GM15510 (cell line): Measurements from ENCODE around the gene DCUN1D4.

Experiments
- POLR2A ChIP-seq: IDR thresholded peaks from 3 replicates; pipeline ENCODE4 v1.6.1; 2011; ENCODE audit warnings: borderline replicate concordance; ENCODE audit not compliant: insufficient read length; ENCODE audit errors: extremely low read depth

DCUN1D4 gene

DNA sequence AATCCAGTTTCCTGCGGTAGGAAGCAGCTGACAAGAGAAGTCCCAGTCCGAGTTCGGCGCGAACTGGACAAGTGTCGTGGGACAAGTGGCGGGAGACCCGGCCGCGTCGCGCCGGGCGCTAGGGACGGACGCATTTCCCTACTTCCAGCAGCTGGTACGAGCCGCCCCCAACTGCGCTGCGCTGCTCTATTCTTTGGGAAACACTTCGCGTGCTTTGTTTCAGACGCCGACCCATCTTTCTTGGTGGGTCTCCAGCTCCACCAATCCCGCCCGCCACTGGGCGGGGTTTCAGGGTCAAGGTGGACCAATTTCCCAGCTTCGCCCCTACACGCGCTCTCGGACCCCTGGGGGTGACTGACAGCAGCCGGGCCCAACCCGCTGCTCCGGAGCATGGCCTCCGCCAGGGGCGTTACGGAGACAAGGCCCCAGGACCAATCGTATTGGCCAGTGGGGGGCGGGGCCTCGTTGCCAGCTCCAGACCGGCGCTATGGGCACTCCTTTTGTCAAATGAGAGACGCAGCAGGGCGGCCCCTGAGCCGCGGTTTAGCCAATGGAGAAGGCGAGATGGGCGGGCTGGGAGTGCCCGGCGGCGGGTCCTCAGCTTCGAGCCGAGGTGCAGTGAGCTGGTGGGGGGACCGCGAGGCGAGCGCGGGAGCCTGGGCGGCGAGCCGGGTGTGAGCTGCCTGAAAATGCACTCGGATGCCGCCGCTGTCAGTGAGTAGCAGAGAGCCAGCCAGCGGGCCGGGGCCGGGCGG, at the start of gene DCUN1D4:
Gene DCUN1D4 (plus strand): TSS at position 600 of the 755 bp plus-strand sequence. CDS start 90 bp downstream, at position 690.
- TF ChIP-seq POLR2A: peak; percentile 70

DNA sequence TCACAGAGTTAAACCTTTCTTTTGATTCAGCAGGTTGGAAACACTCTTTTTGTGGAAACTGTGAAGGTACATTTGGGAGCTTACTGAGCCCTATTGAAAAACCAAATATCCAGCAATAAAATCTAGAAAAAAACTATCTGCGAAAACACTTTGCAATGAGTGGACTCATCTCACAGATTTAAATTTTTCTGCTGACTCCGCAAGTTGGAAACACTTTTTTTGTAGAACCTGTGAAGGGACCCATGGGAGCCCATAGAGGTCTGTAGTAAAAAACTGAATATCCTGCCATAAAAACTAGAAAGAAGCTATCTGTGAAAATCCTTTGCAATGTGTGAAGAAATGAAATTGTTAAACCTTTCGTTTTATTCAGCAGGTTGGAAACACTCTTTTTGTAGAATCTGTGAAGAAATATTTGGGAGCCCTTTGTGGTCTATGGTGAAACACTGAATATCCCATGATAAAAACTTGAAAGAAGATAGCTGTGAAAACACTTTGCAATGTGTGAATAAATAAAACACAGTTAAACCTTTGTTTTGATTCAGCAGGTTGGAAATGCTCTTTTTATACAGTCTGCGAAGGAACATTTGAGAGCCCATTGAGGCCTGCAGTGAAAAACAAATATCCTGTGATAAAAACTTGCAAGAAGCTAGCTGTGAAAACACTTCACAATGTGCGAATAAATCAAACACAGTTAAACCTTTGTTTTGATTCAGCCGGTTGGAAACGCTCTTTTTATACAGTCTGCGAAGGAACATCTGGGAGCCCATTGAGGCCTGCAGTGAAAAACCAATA, 22.3 kb upstream of the DCUN1D4 start:
- TF ChIP-seq POLR2A: no peak

DNA sequence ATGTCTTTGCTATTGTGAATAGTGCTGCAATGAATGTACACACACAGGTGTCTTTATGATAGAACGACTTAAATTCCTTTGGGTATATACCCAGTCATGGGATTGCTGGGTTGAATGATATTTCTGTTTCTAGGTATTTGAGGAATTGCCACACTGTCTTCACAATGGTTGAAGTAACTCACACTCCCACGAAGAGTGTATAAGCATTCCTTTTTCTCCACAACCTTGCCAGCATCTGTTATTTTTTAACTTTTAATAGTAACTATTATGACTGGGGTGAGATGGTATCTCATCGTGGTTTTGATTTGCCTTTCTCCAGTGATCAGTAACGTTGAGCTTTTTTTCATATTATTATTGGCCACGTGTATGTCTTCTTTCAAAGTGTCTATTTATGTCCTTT, 17.6 kb upstream of the DCUN1D4 start:
- TF ChIP-seq POLR2A: no peak

DNA sequence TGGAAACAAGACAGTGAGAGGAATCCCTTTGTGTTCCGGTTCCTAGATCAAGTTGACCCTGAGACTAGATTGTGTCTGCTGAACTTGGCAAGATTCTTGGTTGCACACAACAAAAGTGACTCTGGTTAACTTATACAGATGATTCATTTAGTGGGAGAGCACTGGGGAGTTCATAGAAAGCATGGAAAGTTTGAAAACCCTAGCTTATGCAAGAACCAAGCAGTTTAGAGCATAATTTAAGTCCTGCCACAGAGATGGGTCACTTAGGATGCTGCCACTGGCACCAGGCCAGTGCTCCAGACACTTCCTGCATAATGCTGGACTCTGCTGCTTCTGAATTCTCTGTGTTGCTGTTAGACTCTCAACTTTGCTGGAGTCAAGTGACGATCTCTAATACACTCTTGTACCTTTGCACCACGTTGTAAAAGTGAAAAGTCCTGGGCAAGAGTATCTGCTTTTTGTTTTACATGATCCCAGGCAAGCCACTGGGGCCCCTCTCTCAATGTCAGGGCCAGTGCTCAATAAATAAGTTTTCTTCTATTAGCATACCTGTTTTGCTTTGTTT, 12.7 kb upstream of the DCUN1D4 start:
- no peak for TF ChIP-seq POLR2A

DNA sequence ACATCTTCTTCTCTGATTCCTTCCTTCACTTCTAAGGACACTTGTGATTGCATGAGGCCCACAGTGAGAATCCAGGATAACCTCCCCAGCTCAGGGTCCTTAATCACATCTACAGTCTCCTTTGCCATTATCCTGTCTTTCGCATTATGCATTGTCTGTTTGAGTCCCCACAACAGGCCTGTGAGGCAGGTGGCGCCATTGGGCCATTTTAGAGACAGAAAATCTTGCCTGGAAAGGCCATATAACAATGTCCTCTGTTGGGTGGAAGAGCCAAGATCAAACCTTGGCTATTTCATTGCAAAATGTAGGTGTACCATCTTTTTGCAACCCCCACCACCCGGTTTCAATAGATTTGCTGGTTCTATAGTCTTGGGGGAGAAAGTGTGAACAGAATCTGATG, 11.8 kb upstream of the DCUN1D4 start:
- TF ChIP-seq POLR2A: no peak

DNA sequence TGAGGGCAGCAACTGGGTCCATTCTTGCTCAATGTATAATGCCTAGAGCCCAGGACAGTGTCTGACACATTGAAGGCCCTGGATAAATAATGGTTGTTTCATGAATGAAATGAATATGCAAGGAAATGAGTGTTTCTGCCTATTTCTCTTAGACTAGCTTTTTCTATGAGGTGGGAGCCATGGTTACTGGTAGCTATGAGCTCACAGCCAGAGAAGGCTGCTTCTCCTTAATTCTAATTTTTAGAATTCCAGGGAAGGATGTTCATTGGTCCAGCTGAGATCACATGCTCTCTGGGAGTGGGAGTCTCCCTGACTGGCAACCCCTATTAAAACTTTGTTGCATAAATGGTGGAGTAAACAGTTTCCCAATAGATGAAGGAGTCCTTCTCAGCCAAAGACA, 9.7 kb upstream of the DCUN1D4 start:
- TF ChIP-seq POLR2A: no peak

DNA sequence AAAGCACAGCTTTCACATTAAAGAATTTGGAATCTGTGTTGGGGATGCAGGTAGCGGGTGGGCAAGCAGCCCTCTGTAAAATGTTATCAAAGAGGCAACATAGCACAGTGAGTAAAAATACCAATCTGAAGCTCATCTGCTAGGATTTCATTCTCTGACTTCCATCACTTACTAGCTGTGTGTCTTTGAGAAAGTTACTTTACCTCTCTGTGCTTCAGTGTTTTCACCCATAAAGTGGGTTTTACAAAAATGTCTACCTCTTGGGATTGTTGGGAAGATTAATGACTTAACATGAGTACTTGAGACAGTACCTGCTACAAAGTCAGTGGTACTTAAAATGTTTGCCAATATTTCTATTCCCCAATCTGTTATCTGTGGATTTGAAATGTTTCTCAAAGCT, 7.9 kb upstream of the DCUN1D4 start:
- TF ChIP-seq POLR2A: no peak

DNA sequence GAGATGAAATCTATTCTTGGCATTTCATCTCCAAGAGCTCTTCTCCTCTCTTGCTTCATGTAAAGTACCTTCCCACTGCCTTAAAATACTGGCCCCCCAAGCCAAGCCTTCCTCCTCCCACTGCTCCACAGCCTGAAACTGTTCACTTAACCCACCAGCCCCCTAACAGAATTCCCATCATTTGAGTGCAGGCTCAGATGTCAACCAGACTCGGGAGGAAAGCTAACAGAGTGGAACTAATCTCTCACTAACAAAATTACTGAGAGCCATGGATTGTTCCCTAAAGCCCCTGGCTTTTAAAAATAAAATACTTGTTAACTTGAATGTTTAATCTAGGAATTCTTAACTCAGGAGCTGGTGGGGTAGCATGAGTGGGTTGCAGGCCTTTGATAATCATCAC, 7.1 kb upstream of the DCUN1D4 start:
- no peak for TF ChIP-seq POLR2A

DNA sequence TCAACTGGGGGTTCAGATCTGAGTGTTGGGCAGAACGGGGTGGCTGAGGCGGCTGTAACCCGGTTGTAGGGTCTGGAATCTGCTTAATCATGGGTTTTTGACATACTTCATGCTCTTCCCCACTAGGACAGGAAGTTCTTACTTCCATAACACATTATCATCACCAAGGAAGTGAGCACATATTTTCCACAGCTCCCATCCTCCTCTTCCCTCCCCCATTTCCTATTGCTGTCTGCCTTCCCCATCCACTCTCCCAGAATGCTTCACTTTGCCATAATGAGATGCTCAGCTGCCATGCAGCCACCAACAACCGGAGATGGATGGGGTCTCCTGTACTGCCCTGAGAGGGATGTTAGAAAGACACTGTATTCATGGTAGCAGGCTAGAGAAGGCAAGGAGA, 6.4 kb upstream of the DCUN1D4 start:
- no peak for TF ChIP-seq POLR2A

DNA sequence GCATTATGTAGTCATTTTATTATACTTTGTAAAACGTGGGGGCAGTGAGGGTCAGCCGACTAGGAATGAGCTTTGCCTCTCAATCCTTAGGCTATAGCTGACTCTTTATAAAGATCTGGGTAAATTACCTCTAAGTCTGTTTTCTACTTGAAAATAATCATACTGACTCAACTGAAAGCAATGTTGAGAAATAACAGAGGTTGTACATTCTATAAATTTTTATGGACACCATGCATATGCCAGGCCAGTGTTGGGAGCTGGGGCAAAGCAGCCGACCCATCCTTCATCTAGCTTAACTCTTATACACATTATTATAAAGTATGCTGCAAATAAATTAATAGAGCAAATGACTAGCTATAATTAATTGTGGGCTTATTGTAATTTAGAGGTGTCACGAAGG, 2.2 kb upstream of the DCUN1D4 start:
- no peak for TF ChIP-seq POLR2A

DNA sequence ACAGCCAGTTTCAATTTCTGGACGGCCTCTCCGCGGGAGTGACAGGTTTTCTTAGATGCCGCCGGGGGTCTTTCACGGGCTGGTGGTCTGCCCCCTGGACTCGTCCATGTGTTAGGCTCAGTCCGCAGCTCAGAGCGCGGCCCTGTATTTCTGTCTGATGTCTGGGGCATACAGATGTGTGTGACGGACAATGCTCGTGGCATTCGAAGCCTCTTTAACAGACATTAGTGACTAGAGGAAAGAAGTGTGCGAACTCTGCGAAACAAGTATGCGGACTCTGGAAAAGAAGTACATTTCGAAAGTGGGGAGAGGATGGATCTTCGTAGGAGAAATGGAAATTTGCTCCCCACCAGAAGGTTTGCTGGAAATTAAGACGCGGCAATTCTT, 793 bp upstream of the DCUN1D4 start:
- no peak for TF ChIP-seq POLR2A

DNA sequence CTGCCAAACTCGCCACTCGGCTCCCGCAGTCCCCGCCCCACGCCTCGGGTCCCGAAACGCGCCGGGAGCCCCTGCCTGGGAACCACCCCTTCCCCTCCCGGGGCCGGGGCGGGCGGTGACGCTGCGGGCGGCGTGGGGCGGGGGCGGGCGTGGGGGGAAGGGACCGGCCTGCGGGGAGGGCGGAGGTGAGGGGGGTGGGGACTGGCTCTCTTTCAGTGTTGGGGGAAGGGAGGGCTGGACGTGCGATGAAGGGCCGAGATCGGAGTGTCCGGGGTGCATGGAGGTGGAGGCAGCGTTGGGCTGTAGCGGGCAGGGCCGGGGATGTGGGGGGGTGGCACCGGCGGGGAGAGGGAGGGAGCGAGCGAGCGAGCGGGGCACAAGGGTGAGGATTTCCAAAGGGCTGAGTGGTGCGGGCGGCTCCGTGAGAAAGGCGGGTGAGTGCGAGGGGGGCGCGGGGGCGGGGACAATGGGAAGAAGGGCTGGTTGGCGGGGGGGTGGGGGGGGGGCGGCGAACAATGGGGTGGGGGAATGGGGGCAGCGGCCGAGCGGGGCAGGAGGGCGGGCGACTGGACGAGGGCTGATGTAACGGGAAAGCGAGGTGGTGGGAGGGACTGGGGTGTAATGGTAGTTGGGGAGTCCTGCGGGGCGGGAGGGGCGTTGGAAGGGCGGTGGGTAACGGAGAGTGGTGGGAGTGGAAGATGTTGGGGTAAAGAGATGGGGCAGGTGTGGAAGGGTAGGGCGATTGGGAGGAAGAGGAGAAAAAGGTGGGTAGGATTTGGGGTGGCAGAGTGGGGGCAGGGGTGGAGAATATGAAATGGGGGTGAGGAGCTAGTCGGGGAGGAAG, 578 bp downstream of the DCUN1D4 start:
- no peak for TF ChIP-seq POLR2A

DNA sequence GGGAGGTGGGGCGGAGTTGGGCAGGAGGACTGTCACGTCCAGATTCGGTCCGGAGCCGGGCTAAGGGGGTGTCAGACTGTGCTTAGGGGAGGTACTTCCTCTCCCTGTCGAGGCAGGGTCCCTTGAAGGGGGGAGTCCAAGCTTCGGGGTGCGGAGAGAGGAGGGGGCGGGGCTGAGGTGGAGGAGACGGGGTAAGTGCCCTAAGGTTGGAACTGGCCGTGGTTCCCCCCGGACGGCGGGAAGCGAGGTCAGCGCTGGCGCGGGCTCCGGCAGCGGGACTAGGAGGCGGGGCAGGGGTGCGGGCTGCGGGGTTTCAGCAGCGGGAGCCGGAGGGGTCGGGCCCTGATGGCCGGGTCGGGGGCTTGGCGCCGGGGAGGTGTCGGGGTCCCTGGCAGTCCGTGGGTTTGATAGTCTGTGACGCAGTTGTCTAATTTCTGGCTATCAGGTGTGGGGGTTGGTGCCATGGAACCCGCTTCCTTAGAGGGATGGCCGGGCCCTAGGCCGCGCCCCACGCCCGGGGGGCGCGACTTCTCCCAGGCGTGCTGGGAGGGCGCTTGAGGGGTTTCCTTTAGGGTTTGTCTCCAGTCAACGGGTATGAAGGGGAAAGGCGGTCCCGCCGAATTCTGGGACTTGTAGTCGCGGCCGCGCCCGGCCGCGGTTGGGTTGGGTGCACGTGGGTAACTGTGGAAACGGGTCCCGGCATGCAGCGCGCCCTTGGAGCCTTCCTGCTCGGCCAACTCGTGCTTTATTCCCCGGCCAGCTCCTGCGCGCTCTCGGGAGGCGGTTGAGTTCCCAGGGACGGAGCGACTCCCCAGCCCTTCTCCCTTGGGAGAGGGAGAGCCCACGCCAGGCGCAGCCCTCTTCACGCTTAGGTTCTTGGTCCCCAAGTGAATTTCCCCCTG, 1.5 kb downstream of the DCUN1D4 start:
- peak; percentile 37 for TF ChIP-seq POLR2A

DNA sequence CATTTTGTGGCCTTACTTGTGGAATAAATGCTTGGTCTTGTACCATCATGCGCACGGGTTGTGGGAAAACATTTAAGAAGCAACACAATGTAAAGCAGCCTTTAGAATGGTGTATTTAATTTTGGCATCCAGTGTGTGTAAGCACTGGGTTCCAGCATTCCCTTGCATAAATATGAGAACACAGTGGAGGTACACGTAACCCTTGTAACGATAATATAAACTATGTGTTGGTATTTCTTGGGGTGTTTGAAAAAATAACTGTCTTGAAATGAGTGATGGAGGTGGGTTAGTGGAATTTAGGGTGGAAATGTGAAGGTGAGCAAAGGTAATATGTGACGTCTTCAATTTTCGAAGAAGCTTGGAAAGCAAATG, 2.1 kb downstream of the DCUN1D4 start:
- no peak for TF ChIP-seq POLR2A
